Measurements from ENCODE around the gene LTBP1. TPM values are rescaled to one million over a fixed set of nuclear protein-coding genes. Genes with fewer than 3 reads are reported as not detected.
A peak's percentile ranks its signal among the peaks of the same experiment; 100 is the strongest.

The LTBP1 gene
- total and polyA plus RNA-seq, 2 donors, result 97.7 to 175 TPM

DNA sequence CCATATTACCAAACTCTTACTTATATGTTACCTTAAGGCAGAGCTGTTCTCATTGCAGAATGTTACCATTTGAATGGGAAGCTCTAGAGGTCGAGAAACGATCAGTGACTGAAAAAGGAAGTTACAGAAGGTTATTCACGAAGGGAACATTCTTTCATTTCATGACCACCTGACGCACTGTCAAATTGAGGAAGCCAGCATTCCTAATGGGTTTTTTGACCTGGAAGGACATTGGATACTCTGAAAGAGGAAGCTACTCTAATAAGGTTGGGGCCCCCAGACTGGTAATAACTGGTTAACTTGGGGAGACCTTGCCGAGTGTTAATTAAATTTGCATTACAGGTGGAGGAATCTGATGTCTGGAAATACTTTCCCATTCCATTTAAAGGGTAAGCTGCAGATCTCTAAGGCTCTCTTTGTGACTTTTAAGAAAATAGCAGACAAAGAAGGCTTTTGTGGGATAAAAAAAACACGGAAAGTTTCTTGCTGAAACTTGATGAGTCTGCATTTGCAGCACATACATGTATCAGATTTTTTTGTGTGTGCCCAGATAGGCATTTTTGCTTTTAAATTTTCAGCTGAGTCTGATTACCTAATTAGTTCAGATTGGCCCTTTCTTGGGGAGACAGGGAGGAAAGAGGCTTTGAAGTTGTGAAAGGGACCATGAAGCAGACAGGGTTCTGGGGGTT lies 137.1 kb downstream of the LTBP1 start:
- no peak for DNase-seq (ENCODE audit: extremely low spot score)
- Histone ChIP-seq H3K4me1 (ENCODE audit: insufficient read depth) (peaks cover 1% of the 10 kb centered on the region), H3K36me3 (ENCODE audit: insufficient read depth) (no peaks in the 10 kb centered on the region), H3K4me3 (ENCODE audit: low read depth, low read length) (no peak overlapping the region), H3K27ac (ENCODE audit: low read depth) (no peak overlapping the region)
- 84% methylated on average over 6 of the region's 6 CpGs for WGBS

DNA sequence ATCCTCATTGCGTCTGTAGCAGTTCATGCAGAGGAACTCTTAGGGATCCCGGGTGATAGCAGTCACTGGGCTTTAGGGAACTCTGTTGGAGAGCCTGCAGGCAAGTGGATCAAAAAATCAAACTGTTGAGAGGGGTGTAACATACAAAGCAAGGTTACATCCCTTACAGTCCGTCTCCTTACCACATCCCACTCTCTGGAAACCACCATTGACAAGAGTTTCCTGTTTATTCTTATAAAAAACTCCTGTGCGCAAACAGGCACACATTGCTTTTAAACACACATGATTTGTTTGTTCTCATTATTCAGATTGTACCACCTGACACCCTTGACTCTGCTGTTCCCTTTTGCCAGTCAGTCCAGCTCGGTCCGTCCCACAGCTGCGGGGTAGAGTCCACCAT lies 137.7 kb downstream of the LTBP1 start:
- H3K27ac ChIP-seq (ENCODE audit: low read depth), result no peak overlapping the region
- no peak for DNase-seq (ENCODE audit: extremely low spot score)
- no peaks in the 10 kb centered on the region for H3K36me3 ChIP-seq (ENCODE audit: insufficient read depth)
- no peak overlapping the region for H3K4me3 ChIP-seq (ENCODE audit: low read depth, low read length)
- 89% methylated on average over 7 of the region's 7 CpGs for WGBS
- peaks cover 1% of the 10 kb centered on the region for H3K4me1 ChIP-seq (ENCODE audit: insufficient read depth)

DNA sequence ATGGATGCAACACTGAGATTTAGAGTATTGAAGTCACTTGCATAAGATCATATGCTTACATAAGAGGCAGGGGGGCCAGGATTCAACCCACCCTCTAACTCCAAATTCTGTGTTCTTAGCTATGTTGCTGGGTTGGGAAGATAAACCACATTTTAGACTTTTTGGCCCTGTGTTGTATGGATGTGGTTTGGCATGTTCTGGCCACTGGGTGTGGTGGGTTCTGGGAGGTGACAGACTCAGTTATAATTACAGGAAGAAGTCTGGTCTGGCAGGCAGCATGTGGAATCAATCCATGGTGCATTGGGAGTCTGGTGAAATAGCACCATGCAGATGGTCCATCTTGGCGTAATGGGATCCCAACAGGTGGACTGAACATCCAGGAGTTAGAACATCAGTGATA lies 138.9 kb downstream of the LTBP1 start:
- Histone ChIP-seq H3K4me3 (ENCODE audit: low read depth, low read length) (no peak overlapping the region), H3K36me3 (ENCODE audit: insufficient read depth) (no peaks in the 10 kb centered on the region), H3K27ac (ENCODE audit: low read depth) (no peak overlapping the region), H3K4me1 (ENCODE audit: insufficient read depth) (peaks cover 1% of the 10 kb centered on the region)
- DNase-seq (ENCODE audit: extremely low spot score), result no peak
- WGBS, result 97% methylated on average over 1 of the region's 1 CpG

DNA sequence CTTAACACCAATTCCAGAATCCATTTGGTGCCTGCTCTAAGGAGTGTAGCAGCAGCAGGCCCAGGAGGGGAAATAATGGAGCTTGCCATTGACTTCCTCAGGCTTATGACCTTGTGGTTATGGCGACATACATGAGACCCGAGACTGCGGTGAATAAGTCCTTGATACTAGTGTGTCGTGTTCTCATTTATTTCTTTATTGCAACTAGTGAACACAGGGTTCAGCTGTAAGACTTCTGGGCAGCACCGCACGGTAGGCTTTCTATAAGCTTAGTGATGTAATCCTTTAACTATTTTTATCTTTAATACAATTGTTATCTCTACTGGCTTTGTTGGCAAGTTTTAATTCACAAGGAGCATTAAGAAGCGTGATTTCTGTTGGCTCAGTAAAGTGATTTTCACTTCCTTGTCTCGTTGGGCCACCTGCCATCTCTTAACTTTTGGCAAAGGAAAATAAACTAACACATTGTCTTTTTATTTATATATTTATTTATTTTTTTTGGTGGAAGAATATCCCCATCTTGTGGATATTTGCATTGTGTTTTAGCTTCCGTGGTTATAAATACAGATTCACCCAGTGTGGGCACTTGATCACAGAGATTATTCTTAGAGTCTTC lies 139.8 kb downstream of the LTBP1 start:
- peaks cover 1% of the 10 kb centered on the region for H3K4me1 ChIP-seq (ENCODE audit: insufficient read depth)
- H3K27ac ChIP-seq (ENCODE audit: low read depth), result no peak overlapping the region
- no peaks in the 10 kb centered on the region for H3K36me3 ChIP-seq (ENCODE audit: insufficient read depth)
- DNase-seq (ENCODE audit: extremely low spot score), result peak; percentile 50
- no peak overlapping the region for H3K4me3 ChIP-seq (ENCODE audit: low read depth, low read length)
- WGBS, result 17% methylated on average over 9 of the region's 9 CpGs

DNA sequence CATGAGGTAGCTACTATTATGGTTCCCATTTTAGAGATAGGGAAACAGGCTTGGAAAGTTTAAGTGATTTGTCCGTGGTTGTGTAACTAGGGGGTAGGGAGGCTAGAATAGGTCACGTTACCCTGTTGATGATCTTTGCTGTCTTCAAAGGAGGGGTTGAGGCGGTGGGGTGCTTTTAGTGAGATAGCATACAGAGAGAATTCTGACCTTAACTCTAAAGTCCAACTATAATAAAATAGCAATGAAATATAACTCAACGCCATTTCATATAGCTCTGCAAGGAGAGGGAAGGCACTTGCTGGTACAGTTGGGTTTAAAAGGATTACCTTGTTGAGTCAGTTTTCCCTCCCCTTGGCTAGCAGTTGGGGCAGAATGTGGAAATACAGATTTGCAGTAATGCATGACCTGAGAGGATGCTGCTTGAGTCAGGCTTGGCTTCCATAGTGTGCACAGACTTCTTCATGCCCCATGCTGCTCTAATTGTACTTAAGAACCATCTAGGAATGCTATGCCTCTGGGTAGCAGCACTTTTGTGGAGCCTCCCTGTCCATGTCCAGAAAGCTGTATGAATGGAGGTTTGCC lies 143.9 kb downstream of the LTBP1 start:
- WGBS, result 95% methylated on average over 4 of the region's 4 CpGs
- H3K4me3 ChIP-seq (ENCODE audit: low read depth, low read length), result no peak overlapping the region
- DNase-seq (ENCODE audit: extremely low spot score), result no peak
- no peak overlapping the region for H3K27ac ChIP-seq (ENCODE audit: low read depth)
- H3K36me3 ChIP-seq (ENCODE audit: insufficient read depth), result no peaks in the 10 kb centered on the region
- no peaks in the 10 kb centered on the region for H3K4me1 ChIP-seq (ENCODE audit: insufficient read depth)

DNA sequence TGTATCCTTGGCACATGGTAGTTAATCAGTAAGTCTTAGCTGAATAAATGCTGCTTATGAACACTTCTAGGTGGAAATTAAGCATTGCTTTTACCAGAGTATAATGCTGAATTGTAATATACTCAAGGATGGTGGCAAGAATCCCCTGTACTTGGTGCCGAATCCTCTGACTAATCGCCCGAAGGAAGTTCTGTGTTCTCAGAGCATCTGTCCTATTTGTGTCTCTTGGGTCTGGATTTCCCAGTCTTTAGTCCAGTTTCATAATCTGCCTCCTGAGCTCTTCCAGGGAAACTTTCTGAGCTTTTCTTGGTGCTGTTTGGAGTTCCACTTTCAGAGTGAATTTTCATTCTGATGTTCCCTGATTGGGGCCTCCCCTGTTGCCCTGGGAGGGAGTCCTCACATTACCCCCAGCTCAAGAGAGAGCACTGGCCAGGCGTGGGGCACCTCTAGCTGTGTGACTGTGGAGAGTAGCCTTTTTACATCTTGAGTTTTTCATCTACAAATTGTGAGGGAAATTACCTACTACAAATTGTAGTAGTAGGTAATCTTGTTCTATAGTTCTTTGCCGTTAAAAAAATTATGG lies 144.9 kb downstream of the LTBP1 start:
- DNase-seq (ENCODE audit: extremely low spot score), result no peak
- Histone ChIP-seq H3K4me1 (ENCODE audit: insufficient read depth) (no peaks in the 10 kb centered on the region), H3K4me3 (ENCODE audit: low read depth, low read length) (no peak overlapping the region), H3K36me3 (ENCODE audit: insufficient read depth) (no peaks in the 10 kb centered on the region), H3K27ac (ENCODE audit: low read depth) (no peak overlapping the region)
- WGBS, result 75% methylated on average over 5 of the region's 5 CpGs

DNA sequence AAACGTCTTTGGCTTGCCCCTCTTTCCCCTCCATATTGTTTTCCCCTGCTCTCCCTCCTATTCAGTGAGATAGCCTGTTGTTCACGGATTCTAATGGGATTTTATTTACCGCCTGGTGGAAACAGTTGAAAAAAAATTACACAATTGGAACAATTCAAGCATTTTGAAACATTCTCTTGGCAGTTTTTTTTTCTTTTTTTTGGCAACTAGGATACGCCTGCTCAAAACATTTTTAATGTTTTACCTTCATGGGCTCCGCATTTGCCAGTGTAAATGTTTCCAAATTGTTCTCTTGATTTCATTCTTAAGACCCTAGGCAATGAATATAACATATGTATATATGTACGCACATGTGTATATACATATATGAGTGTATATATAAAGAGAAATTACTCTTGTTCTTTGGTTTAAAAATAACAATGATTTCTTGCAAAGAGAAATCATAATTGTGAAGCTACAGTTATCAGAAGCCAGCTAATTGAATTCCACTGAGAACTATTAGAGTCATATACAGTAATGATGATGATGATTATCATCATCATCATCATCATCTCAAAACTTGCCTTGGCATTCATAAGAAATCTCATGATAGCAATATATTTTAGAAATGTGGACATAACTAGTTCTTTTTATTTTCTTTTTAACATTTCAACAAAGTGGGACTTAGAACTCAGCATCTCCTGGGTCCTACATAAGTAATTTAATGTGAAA lies 146.7 kb downstream of the LTBP1 start:
- Histone ChIP-seq H3K27ac (ENCODE audit: low read depth) (no peak overlapping the region), H3K36me3 (ENCODE audit: insufficient read depth) (no peaks in the 10 kb centered on the region), H3K4me3 (ENCODE audit: low read depth, low read length) (no peak overlapping the region), H3K4me1 (ENCODE audit: insufficient read depth) (no peaks in the 10 kb centered on the region)
- no peak for DNase-seq (ENCODE audit: extremely low spot score)
- 89% methylated on average over 6 of the region's 6 CpGs for WGBS

GRCh38 chr2:33094303-33094702 lies 147.6 kb downstream of the LTBP1 start:
- Histone ChIP-seq H3K4me1 (ENCODE audit: insufficient read depth) (no peaks in the 10 kb centered on the region), H3K27ac (ENCODE audit: low read depth) (no peak overlapping the region), H3K36me3 (ENCODE audit: insufficient read depth) (no peaks in the 10 kb centered on the region), H3K4me3 (ENCODE audit: low read depth, low read length) (no peak overlapping the region)
- no peak for DNase-seq (ENCODE audit: extremely low spot score)
- WGBS, result 70% methylated on average over 1 of the region's 1 CpG

DNA sequence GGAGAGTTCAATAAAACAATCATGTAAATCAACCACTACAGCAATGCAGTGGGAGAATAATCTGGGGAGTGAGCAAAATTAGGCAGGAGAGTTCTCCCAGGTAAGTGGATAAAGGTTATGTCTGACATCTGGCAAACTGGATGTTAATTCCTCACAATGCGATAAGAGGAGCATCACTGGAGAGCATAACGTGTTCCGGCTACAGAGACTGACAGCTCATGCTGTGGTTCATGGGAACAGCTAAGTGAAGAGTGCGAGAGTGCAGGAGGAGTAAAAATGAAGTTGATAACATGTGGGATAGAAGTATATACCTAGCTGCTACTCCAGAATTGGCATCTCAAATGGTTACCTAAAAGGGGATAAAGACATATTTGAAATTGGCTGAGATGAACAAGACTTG lies 153.2 kb downstream of the LTBP1 start:
- 93% methylated on average over 4 of the region's 4 CpGs for WGBS
- H3K4me1 ChIP-seq (ENCODE audit: insufficient read depth), result peaks cover 1% of the 10 kb centered on the region

DNA sequence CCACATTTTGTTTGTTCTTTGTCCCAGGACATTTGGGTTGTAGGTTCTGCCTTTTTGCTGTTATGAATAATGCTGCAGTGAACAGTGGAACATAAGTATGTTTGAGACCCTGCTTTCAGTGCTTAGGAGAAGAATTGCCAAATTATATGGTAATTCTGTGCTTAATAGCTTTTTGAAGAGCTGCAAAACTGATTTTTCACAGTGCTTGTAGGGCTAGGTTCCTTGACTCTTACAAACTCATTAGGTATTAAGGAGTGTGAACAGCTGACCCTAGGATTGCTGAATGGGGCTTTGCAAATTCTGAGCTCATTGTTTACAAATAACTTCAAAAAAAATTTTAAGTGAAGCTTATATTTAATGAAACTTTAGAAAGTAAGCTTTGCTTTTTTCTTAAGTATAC lies 154.2 kb downstream of the LTBP1 start:
- no peak overlapping the region for H3K27ac ChIP-seq (ENCODE audit: low read depth)
- no peak overlapping the region for H3K4me3 ChIP-seq (ENCODE audit: low read depth, low read length)
- H3K36me3 ChIP-seq (ENCODE audit: insufficient read depth), result no peaks in the 10 kb centered on the region
- peaks cover 1% of the 10 kb centered on the region for H3K4me1 ChIP-seq (ENCODE audit: insufficient read depth)
- no peak for DNase-seq (ENCODE audit: extremely low spot score)

More for the DNA sequence above, 153.2 kb downstream of the LTBP1 start:
- no peak overlapping the region for H3K27ac ChIP-seq (ENCODE audit: low read depth)
- no peak for DNase-seq (ENCODE audit: extremely low spot score)
- H3K36me3 ChIP-seq (ENCODE audit: insufficient read depth), result no peaks in the 10 kb centered on the region
- H3K4me3 ChIP-seq (ENCODE audit: low read depth, low read length), result no peak overlapping the region

GRCh38 chr2:33104052-33104623 lies 157.4 kb downstream of the LTBP1 start:
- Histone ChIP-seq H3K4me1 (ENCODE audit: insufficient read depth) (peaks cover 1% of the 10 kb centered on the region), H3K36me3 (ENCODE audit: insufficient read depth) (no peaks in the 10 kb centered on the region), H3K27ac (ENCODE audit: low read depth) (peak overlapping the region; percentile 73), H3K4me3 (ENCODE audit: low read depth, low read length) (no peak overlapping the region)
- 56% methylated on average over 5 of the region's 5 CpGs for WGBS
- DNase-seq (ENCODE audit: extremely low spot score), result no peak

DNA sequence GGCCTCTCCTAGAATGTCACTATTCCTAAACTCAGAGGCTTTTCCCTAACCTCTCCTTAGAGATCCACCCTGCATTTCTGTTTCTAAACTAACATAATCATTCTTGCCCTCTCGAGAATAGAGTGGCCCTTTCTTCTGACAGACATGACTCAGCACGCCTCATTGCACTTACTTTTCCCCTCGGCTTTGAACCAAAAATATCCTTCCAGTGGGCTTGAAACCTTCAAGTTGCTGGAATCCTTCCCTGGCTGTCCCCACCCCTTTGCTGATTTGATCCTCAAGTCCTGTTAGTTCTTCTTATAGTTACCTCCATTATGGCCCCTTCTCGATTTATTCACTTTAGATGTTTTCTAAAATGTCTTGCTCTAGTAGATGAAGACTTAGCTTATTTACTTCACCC lies 158.0 kb downstream of the LTBP1 start:
- peak overlapping the region; percentile 73 for H3K27ac ChIP-seq (ENCODE audit: low read depth)
- peaks cover 1% of the 10 kb centered on the region for H3K4me1 ChIP-seq (ENCODE audit: insufficient read depth)
- 58% methylated on average over 4 of the region's 4 CpGs for WGBS
- no peak for DNase-seq (ENCODE audit: extremely low spot score)
- no peaks in the 10 kb centered on the region for H3K36me3 ChIP-seq (ENCODE audit: insufficient read depth)
- H3K4me3 ChIP-seq (ENCODE audit: low read depth, low read length), result no peak overlapping the region

GRCh38 chr2:33106115-33106514 lies 159.4 kb downstream of the LTBP1 start:
- Histone ChIP-seq H3K27ac (ENCODE audit: low read depth) (no peak overlapping the region), H3K36me3 (ENCODE audit: insufficient read depth) (no peaks in the 10 kb centered on the region), H3K4me1 (ENCODE audit: insufficient read depth) (peaks cover 1% of the 10 kb centered on the region), H3K4me3 (ENCODE audit: low read depth, low read length) (no peak overlapping the region)
- DNase-seq (ENCODE audit: extremely low spot score), result no peak
